NT2/D1 (cell line): ENCODE measurements around the gene IDH2.

Experiments used
- SUZ12 ChIP-seq: IDR thresholded peaks from 2 replicates; pipeline ENCODE4 v1.6.1; 2011; ENCODE audit not compliant: insufficient read length, insufficient read depth; ENCODE audit errors: extremely low read depth
- YY1 ChIP-seq: IDR thresholded peaks from 2 replicates; pipeline ENCODE4 v1.6.1; 2011; ENCODE audit not compliant: insufficient read length, insufficient read depth
- ZNF274 ChIP-seq: IDR thresholded peaks from 2 replicates; pipeline ENCODE4 v1.6.1; 2011; ENCODE audit warnings: mild to moderate bottlenecking, low read depth, low read length

DNA sequence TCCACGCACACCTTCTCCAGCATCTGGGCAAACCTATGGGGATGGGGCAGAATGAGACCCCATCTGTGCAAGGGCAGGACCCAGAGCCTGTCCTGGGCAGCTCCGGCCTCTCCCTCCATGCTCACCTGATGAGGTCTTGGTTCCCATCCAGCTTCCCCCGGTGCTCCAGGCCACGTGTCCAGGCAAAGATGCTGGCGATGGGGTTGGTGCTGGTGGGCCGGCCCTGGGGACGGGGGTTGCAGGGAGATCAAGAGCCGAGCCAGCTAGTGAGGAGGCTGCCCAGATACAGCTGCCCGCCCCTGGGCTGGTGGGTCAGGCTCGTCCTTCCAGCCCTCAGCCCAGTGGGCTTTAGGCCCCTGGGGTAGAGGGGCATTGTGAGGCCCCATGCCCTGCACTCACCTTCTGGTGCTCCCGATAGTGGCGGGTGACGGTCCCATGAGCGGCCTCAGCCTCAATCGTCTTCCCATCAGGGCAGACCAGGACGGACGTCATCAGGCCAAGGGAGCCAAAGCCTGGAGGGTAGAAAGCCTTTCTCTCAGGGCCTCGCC, 17.3 kb downstream of the IDH2 start:
- TF ChIP-seq SUZ12 (no peak), ZNF274 (no peak), YY1 (no peak)
